Colonic mucosa (tissue), 4 donors: ENCODE data around the gene RNF115. TPM values are rescaled to one million over a fixed set of nuclear protein-coding genes. Genes with fewer than 3 reads are reported as not detected.
"Not testable (repeated sequence)": the region's sequence is repeated elsewhere in the genome, so short reads cannot be mapped to it uniquely, and the experiment has no call there.

ENCODE experiments used
- DNase-seq: peaks from one replicate; pipeline ENCODE4 v3.0.0-alpha.2; 2020
- H3K27ac ChIP-seq: fragments of 200-600 bp; one replicate; pipeline ENCODE4 v1.8.0; 2021
- H3K27me3 ChIP-seq: fragments of 200-600 bp; one replicate; pipeline ENCODE4 v1.8.0; 2021
- H3K36me3 ChIP-seq: fragments of 200-600 bp; one replicate; pipeline ENCODE4 v1.8.0; 2021
- H3K4me1 ChIP-seq: fragments of 200-600 bp; one replicate; pipeline ENCODE4 v1.8.0; 2021; ENCODE audit warnings: mild to moderate bottlenecking
- H3K4me3 ChIP-seq: fragments of 200-600 bp; one replicate; pipeline ENCODE4 v1.8.0; 2021
- H3K9ac ChIP-seq, 2 donors: one replicate each; pipeline ENCODE4 v1.7.0; 2013; ENCODE audit warnings: control low read depth in 2 of 2, low read depth in 2 of 2, low read length in 2 of 2
- H3K9me3 ChIP-seq: fragments of 200-600 bp; one replicate; pipeline ENCODE4 v1.8.0; 2021
- intact Hi-C: fragments of 100-400 bp; cut with DNase I; formaldehyde crosslinking; loops from one replicate; pipeline ENCODE4 v1.14.1; 2022
- total RNA-seq, 2 donors: library from RNA; stranded (reverse); fragmentation: NEBNext Ultra II Directional in 1 of 2; extraction: Animal tissue kit (Norgen Biotek cat#: 25700) in 1 of 2; gene quantifications; one replicate each; pipeline ENCODE4 v1.2.1, GENCODE V29; 2021
- TF ChIP-seq, protein P1 (sequence below): fragments of 200-600 bp; IDR thresholded peaks from one replicate; pipeline ENCODE4 v1.8.0; 2022; ENCODE audit warnings: antibody characterized with exemption, mild to moderate bottlenecking
- donor health status: healthy.
- donor health status: DM: no; HTN: no; CAD: no.
- donor health status: DM: no; HTN: no; CAD: no.

RNF115 gene
- total RNA-seq, 2 donors from 2014 or later = 6.4 to 6.9 TPM

DNA sequence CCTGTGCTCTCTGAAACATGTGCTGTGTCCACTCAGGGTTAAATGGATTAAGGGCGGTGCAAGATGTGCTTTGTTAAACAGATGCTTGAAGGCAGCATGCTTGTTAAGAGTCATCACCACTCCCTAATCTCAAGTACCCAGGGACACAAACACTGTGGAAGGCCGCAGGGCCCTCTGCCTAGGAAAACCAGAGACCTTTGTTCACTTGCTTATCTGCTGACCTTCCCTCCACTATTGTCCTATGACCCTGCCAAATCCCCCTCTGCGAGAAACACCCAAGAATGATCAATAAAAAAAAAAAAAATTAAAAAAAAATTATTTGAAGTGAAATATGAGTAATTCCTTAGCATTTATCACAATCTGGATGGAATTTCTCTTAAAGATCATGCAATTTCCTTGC, 58.8 kb downstream of the RNF115 start:
- DNase-seq, H3K4me3 ChIP-seq, intact Hi-C loops, H3K9ac ChIP-seq, H3K27ac ChIP-seq, H3K4me1 ChIP-seq, H3K36me3 ChIP-seq, H3K27me3 ChIP-seq, H3K9me3 ChIP-seq: not testable (repeated sequence)

DNA sequence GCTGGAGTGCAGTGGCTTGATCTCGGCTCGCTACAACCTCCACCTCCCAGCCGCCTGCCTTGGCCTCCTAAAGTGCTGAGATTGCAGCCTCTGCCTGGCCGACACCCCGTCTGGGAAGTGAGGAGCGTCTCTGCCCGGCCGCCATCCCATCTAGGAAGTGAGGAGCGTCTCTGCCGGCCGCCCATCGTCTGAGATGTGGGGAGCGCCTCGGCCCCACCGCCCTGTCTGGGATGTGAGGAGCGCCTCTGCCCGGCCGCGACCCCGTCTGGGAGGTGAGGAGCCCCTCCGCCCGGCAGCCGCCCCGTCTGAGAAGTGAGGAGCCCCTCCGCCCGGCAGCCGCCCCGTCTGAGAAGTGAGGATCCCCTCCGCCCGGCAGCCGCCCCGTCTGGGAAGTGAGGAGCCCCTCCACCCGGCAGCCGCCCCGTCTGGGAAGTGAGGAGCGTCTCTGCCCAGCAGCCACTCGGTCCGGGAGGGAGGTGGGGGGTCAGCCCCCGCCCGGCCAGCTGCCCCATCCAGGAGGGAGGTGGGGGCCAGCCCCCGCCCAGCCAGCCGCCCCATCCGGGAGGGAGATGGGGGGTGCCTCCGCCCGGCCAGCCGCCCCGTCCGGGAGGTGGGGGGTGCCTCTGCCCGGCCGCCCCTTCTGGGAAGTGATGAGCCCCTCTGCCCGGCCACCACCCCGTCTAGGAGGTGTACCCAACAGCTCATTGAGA, 59.5 kb downstream of the RNF115 start:
- H3K27ac ChIP-seq, DNase-seq, H3K4me1 ChIP-seq, H3K27me3 ChIP-seq, H3K4me3 ChIP-seq, H3K9me3 ChIP-seq, H3K9ac ChIP-seq, H3K36me3 ChIP-seq, intact Hi-C loops: not testable (repeated sequence)

DNA sequence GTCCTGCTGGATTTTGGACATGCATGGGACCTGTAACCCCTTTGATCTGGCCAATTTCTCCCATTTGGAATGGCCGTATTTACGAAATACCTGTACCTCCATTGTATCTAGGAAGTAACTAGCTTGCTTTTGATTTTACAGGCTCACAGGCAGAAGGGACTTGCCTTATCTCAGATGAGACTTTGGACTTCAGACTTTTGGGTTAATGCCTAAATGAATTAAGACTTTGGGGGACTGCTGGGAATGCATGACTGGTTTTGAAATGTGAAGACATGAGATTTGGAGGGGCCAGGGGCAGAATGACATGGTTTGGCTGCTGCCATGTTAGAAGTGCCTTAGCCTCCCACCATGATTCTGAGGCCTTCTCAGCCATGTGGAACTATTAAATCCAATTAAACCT, 61.9 kb downstream of the RNF115 start:
- intact Hi-C loops, H3K36me3 ChIP-seq, H3K27ac ChIP-seq, DNase-seq, H3K4me1 ChIP-seq, H3K4me3 ChIP-seq, H3K9ac ChIP-seq, H3K9me3 ChIP-seq, H3K27me3 ChIP-seq: not testable (repeated sequence)

DNA sequence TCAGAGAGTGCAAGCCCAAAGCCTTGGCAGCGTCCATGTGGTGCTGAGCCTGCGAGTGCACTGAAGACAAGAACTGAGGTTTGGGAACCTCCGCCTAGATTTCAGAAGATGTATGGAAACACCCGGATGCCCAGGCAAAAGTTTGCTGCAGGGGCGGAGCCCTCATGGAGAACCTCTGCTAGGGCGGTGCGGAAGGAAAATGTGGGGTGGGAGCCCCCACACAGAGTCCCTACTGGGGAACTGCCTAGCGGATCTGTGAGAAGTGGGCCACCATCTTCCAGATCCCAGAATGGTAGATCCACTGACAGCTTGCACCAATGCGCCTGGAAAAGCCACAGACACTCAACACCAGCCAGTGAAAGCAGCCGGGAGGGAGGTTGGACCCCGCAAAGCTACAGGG, 62.4 kb downstream of the RNF115 start:
- H3K9ac ChIP-seq, intact Hi-C loops, H3K4me3 ChIP-seq, H3K36me3 ChIP-seq, H3K27ac ChIP-seq, H3K4me1 ChIP-seq, H3K27me3 ChIP-seq, H3K9me3 ChIP-seq, DNase-seq: not testable (repeated sequence)

DNA sequence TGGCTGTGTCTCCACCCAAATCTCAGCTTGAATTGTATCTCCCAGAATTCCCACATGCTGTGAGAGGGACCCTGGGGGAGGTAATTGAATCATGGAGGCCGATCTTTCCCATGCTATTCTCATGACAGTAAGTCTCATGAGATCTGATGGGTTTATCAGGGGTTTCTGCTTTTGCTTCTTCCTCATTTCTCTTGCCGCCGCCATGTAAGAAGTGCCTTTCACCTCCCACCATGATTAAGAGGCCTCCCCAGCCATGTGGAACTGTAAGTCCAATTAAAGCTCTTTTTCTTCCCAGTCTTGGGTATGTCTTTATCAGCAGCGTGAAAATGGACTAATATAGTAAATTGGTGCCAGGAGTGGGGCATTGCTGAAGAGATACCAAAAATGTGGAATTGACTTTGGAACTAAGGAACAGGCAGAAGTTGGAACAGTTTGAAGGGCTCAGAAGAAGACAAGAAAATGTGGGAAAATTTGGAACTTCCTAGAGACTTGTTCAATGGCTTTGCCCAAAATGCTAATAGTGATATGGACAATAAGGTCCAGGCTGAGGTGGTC, 63.4 kb downstream of the RNF115 start:
- H3K27ac ChIP-seq, H3K4me3 ChIP-seq, H3K4me1 ChIP-seq, intact Hi-C loops, H3K9ac ChIP-seq, DNase-seq, H3K9me3 ChIP-seq, H3K36me3 ChIP-seq, H3K27me3 ChIP-seq: not testable (repeated sequence)

DNA sequence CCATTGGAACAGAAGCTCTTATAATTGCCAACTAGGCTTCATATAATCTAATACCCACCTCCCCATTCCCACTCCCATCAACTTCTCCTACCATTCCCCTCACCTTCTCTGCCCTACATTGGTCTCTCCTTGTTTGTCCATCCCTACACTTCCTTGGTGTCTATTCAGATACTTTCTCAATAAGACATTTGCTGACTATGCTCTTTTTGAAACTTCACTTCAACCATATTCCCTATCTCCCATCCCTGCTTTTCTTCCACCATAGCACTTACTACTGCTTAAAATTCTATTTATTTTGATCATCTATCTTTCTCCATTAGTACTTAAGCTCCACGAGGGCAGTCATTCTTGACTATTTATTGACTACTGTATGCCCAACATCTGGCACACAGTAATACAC, 64.2 kb downstream of the RNF115 start:
- Histone ChIP-seq H3K9ac (no peak overlapping the region), H3K36me3 (no peaks in the 10 kb centered on the region), H3K27me3 (no peaks in the 10 kb centered on the region), H3K4me3 (no peak overlapping the region), H3K4me1 (no peaks in the 10 kb centered on the region), H3K9me3 (no peaks in the 10 kb centered on the region), H3K27ac (no peak overlapping the region)
- TF ChIP-seq, protein P1, sequence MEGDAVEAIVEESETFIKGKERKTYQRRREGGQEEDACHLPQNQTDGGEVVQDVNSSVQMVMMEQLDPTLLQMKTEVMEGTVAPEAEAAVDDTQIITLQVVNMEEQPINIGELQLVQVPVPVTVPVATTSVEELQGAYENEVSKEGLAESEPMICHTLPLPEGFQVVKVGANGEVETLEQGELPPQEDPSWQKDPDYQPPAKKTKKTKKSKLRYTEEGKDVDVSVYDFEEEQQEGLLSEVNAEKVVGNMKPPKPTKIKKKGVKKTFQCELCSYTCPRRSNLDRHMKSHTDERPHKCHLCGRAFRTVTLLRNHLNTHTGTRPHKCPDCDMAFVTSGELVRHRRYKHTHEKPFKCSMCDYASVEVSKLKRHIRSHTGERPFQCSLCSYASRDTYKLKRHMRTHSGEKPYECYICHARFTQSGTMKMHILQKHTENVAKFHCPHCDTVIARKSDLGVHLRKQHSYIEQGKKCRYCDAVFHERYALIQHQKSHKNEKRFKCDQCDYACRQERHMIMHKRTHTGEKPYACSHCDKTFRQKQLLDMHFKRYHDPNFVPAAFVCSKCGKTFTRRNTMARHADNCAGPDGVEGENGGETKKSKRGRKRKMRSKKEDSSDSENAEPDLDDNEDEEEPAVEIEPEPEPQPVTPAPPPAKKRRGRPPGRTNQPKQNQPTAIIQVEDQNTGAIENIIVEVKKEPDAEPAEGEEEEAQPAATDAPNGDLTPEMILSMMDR = no peak
- intact Hi-C loops = no loop called here
- DNase-seq = no peak

DNA sequence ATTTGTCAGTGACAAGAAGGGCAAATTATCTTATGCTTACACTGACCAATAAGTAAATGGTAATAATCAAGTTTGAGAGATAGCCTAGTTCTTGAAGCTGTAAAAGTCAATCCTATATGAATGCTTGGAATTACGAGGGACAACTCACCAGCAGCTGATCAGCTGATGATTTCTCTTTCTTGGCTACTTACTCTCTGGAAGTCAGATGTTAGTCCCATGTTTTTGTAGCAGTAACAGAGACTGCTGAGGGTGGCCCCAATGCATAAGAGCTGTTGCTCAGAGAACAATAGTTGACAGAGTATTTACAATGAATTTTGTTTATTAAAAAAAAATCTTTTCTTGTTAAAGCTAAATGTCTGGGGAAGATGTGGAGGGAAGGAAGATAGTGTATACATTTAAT, 65.3 kb downstream of the RNF115 start:
- Histone ChIP-seq H3K36me3 (no peaks in the 10 kb centered on the region), H3K27ac (no peak overlapping the region), H3K9ac (no peak overlapping the region), H3K4me3 (no peak overlapping the region), H3K4me1 (no peaks in the 10 kb centered on the region), H3K27me3 (no peaks in the 10 kb centered on the region), H3K9me3 (no peaks in the 10 kb centered on the region)
- TF ChIP-seq, protein P1 = no peak
- no peak for DNase-seq
- intact Hi-C loops = no loop called here

DNA sequence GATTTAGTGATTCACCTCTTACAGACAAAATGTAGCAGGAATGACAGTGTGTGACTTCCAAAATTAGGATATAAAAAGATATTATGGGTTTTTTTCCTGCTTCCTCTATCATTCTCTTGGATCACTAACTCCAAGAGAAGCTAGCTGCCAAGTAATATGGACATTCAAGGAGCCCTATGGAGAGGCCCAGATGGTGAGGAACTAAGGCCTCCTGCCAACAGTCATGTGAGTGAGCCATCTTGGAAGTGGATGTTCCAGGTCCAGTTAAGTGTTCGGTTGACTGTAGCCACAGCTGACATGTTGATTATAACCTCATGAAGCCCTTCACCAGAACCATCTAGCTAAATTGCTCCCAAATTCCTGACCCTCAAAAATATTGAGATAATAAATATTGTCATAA, 65.8 kb downstream of the RNF115 start:
- Histone ChIP-seq H3K27me3 (no peaks in the 10 kb centered on the region), H3K9ac (no peak overlapping the region), H3K4me1 (no peaks in the 10 kb centered on the region), H3K27ac (no peak overlapping the region), H3K36me3 (no peaks in the 10 kb centered on the region), H3K9me3 (no peaks in the 10 kb centered on the region), H3K4me3 (no peak overlapping the region)
- intact Hi-C loops = no loop called here
- TF ChIP-seq, protein P1 = no peak
- DNase-seq = no peak
